Cardiac muscle cell (in vitro differentiated cells and primary cell): ENCODE data around the gene GZF1. TPM values are rescaled to one million over a fixed set of nuclear protein-coding genes. Genes with fewer than 3 reads are reported as not detected.

Experiments
- DNase-seq, 2 donors: peaks; one replicate each; pipeline versions ENCODE4 v3.0.0 to v3.0.0-alpha.2; 2010 to 2017; ENCODE audit warnings: low read depth in 1 of 2, low spot score in 1 of 2
- H3K27ac ChIP-seq: fragments of 200-600 bp; sonication (generic); 2 replicates; pipeline ENCODE4 v1.5.1; 2016
- H3K27me3 ChIP-seq: fragments of 200-600 bp; sonication (generic); 2 replicates; pipeline ENCODE4 v1.6.0; 2016; ENCODE audit warnings: control low read depth
- H3K36me3 ChIP-seq: fragments of 200-600 bp; sonication (generic); 2 replicates; pipeline ENCODE4 v1.5.1; 2016; ENCODE audit warnings: control low read depth
- H3K4me1 ChIP-seq: fragments of 200-600 bp; sonication (generic); 2 replicates; pipeline ENCODE4 v1.8.1; 2017; ENCODE audit warnings: low read depth, mild to moderate bottlenecking, mixed run types
- H3K4me3 ChIP-seq: fragments of 200-600 bp; sonication (generic); 2 replicates; pipeline ENCODE4 v1.5.1; 2016; ENCODE audit warnings: mild to moderate bottlenecking
- H3K9me3 ChIP-seq: fragments of 200-600 bp; sonication (generic); 2 replicates; pipeline ENCODE4 v1.5.1; 2017; ENCODE audit warnings: low read depth, mild to moderate bottlenecking, control low read depth
- polyA plus RNA-seq: library from polyadenylated mRNA; unstranded; fragments of >200 nt; fragmentation: Nextera tagmentation; extraction: Ambion mirVana; gene quantifications from 2 replicates; pipeline ENCODE4 v1.2.1, GENCODE V29; 2016
- total RNA-seq: library from RNA; depleted of rRNA; stranded (reverse); fragments of >200 nt; gene quantifications from 2 replicates; pipeline ENCODE4 v1.2.3, GENCODE V29; 2016
- TF ChIP-seq, protein P1 (sequence below): IDR thresholded peaks from 2 replicates; pipeline ENCODE4 v1.5.1; 2012; ENCODE audit warnings: low read depth, mild to moderate bottlenecking, low read length

The GZF1 gene
- total and polyA plus RNA-seq, 2 experiments from 2014 or later, result 7.4 to 19.0 TPM

DNA sequence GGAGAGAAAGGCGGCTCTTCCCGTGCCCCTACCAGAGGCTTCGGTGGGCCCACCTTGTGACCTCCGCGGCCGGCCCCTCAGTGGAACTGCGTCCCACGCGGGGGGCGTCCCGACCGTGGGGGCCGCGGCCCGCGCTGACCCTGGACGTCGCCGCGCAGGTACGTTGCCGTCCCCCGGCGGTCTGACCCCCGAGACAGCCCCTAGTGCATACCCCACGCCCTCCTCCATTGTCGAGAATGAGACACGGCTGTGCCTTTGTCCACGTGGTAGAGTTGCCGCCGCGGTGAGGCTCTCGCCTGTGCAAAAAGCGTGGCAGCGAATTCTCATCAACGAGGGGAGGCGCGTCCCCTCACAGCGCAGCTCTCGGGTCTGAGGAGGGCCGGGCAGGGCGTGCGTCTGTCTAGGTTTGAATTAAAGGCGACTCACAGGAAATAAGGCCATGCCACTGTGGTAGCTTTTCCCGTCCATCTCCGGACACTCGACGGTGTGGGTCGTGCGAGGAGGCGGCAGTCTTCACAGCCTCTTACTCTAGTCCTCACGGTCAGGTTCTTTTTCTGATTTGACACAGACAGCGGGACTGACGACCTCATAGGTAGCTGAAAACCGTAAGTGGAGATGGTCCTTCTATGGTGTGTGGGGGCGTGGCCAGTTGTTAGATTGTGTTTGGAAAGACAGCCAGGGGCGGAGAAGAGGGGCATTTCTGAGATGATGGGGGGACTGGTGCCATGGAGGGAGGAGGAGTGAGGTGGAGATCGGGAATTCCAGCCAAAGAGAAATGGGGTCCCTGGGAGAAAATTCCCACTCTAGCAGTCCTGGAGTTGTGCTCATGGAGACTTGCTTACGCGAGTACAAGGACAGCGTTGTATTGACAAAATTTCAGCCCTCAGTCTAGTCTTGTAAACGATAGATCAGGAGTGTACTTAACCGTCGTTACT lies 10.8 kb upstream of the GZF1 start:
- DNase-seq, result peak; percentile 38 to 73
- no peaks in the 10 kb centered on the region for H3K36me3 ChIP-seq
- H3K4me1 ChIP-seq, result peaks cover 8% of the 10 kb centered on the region
- peak overlapping the region; percentile 69 for H3K4me3 ChIP-seq
- no peaks in the 10 kb centered on the region for H3K27me3 ChIP-seq
- H3K27ac ChIP-seq, result peak overlapping the region; percentile 84
- TF ChIP-seq, protein P1, sequence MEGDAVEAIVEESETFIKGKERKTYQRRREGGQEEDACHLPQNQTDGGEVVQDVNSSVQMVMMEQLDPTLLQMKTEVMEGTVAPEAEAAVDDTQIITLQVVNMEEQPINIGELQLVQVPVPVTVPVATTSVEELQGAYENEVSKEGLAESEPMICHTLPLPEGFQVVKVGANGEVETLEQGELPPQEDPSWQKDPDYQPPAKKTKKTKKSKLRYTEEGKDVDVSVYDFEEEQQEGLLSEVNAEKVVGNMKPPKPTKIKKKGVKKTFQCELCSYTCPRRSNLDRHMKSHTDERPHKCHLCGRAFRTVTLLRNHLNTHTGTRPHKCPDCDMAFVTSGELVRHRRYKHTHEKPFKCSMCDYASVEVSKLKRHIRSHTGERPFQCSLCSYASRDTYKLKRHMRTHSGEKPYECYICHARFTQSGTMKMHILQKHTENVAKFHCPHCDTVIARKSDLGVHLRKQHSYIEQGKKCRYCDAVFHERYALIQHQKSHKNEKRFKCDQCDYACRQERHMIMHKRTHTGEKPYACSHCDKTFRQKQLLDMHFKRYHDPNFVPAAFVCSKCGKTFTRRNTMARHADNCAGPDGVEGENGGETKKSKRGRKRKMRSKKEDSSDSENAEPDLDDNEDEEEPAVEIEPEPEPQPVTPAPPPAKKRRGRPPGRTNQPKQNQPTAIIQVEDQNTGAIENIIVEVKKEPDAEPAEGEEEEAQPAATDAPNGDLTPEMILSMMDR, result no peak
- H3K9me3 ChIP-seq, result no peaks in the 10 kb centered on the region

DNA sequence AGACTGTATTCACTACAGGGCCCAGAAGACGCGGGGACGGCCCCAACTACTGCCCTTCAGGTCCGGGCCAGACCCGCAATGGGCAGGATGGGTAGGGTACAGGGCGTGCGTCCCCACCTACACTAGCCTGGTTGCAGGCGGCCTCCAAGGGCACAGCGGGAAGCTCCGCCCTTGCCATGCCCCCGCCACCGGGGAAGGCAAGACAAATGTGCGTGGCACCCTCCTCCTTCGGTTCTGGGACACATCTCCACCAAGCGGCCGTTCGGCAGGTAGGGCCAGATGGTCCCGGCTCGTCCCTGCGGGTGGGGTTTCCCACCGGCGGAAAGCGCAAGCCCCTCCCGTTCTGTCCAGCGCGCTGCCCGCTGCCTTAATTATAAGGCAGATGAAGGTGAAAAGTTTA lies 5.8 kb upstream of the GZF1 start:
- Histone ChIP-seq H3K27me3 (no peaks in the 10 kb centered on the region), H3K36me3 (no peaks in the 10 kb centered on the region), H3K4me1 (peaks cover 20% of the 10 kb centered on the region), H3K4me3 (no peak overlapping the region), H3K9me3 (no peaks in the 10 kb centered on the region), H3K27ac (no peak overlapping the region)
- TF ChIP-seq, protein P1, result no peak
- DNase-seq, result no peak

DNA sequence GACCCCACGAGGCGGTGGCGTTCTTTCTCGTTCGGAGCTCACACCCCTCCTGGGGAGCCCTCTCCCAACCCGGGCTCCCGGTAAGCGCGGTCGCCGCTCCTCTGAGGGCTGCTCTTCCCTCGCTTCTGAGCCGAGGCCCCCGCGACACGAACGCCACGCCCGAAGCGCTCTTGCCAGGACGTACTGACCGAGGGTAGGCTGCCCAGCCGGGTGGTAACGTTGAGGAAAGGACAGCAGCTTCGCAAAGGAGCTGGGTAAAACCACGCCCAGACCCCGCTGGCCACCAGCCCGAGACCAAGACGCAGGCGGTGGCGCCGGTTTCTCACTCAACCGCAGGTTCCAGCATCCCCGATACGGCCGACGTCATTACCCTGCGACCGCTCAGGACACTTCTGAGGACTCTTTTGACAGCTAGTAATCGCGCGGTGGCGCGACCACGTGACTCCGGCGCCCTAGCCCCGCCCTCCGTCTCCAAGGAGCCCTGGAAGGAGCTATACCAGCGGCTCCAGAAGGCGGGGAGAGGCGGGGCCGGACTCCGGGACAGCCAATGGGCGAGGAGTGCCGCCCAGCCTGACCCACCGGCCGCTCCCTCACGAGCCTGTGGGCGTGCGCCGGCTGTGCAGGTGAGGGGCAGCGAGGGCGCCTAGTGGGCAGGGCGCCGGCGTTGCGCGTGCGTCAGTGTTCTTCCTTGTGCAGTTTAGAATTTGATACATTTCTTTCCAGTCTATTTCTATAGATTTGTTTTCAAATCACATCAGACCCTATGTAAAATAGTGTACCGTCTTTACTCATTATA lies 4.0 kb upstream of the GZF1 start:
- peak overlapping the region; percentile 89 for H3K27ac ChIP-seq
- TF ChIP-seq, protein P1, result no peak
- H3K4me3 ChIP-seq, result peak overlapping the region; percentile 58
- H3K36me3 ChIP-seq, result no peaks in the 10 kb centered on the region
- DNase-seq, result peak; percentile 99 to 100
- H3K4me1 ChIP-seq, result peaks cover 22% of the 10 kb centered on the region
- no peaks in the 10 kb centered on the region for H3K27me3 ChIP-seq
- no peaks in the 10 kb centered on the region for H3K9me3 ChIP-seq

DNA sequence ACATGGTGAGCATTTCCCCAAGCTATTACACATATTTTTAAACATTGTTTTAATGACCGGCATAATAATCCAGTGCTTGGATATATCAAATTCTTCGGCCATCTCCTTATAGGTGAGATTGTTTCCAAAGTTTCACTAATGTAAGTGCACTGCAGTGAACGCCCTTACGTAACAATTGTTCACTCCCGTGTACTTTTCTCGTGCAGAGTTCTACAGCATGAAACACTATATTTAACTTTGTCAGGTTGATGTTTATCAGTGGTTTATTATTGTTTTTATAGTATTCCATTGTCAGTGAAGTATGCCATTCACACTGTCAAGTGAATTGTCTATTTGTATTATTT lies 3.4 kb upstream of the GZF1 start:
- H3K9me3 ChIP-seq, result no peaks in the 10 kb centered on the region
- TF ChIP-seq, protein P1, result no peak
- no peaks in the 10 kb centered on the region for H3K27me3 ChIP-seq
- no peak for DNase-seq
- peak overlapping the region; percentile 16 for H3K4me3 ChIP-seq
- H3K36me3 ChIP-seq, result no peaks in the 10 kb centered on the region
- H3K27ac ChIP-seq, result peak overlapping the region; percentile 81
- H3K4me1 ChIP-seq, result peaks cover 28% of the 10 kb centered on the region

DNA sequence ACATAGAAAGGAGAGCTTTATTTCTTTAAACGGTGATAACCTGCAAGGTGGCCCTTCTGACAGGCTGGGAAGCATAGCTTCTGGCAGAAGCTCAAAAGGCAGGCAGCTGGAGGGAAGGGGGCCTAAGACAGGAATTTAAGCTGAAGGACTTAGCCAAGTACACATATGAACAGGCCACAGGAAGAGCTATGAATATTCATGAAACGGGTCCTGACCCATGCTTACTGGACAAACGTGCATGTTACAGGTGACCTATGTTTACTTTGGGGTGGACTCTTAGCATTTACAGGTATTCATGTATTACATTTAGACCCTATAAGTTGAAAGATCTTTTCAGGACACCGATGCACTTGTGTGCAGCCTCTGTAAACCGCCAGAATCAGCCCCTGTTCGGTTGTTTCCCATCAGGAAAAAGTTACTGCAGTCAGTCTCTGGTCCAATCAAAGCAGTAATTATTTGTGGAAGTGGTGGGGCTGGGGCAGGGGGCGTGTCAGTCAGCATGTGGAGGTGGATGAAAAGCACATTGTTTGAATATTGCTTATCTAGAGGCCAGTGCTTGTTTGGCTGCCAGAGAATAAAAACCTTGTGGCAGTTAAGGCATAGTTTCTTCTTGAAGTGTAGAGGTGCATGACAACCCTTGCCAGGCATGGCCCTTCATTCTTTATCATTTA lies 2.9 kb upstream of the GZF1 start:
- TF ChIP-seq, protein P1, result no peak
- DNase-seq, result no peak
- H3K27me3 ChIP-seq, result no peaks in the 10 kb centered on the region
- H3K36me3 ChIP-seq, result no peaks in the 10 kb centered on the region
- peaks cover 29% of the 10 kb centered on the region for H3K4me1 ChIP-seq
- no peak overlapping the region for H3K4me3 ChIP-seq
- H3K9me3 ChIP-seq, result no peaks in the 10 kb centered on the region
- H3K27ac ChIP-seq, result peak overlapping the region; percentile 81
